ENCODE measurements around the gene MTMR1.

GRCh38 chrX:150770623-150771022 is 77.4 kb downstream of the MTMR1 start:
- TF ChIP-seq RAD21 (CRISPR knock-in tag; conservative IDR thresholded peaks at IDR 0.05 in 1 of 2, IDR thresholded peaks at IDR 0.05 in 1 of 2) (no peak), BRD4 (IDR thresholded peaks at IDR 0.05) (no peak), SREBF1 (IDR thresholded peaks at IDR 0.05; ENCODE audit: borderline replicate concordance, low read depth, low read length) (no peak), CTCF (IDR thresholded peaks at IDR 0.05 in 2 of 3, conservative IDR thresholded peaks at IDR 0.05 in 1 of 3; ENCODE audit: insufficient read depth in 2 of 3, low read depth in 1 of 3, low read length in 3 of 3) (no peak), ATF7 (IDR thresholded peaks at IDR 0.05) (no peak)
